HG02943 (cell line): ENCODE measurements around the gene ERGIC1.
A peak's percentile ranks its signal among the peaks of the same experiment; 100 is the strongest.
"Not testable (repeated sequence)": the region's sequence is repeated elsewhere in the genome, so short reads cannot be mapped to it uniquely, and the experiment has no call there.

ENCODE experiments used
- ATAC-seq: cut with Tn5 transposase; IDR thresholded peaks from one replicate; pipeline ENCODE4 v1.9.1; 2021; ENCODE audit warnings: mild to moderate bottlenecking, low read depth, moderate library complexity; ENCODE audit not compliant: unreplicated experiment

The ERGIC1 gene

DNA sequence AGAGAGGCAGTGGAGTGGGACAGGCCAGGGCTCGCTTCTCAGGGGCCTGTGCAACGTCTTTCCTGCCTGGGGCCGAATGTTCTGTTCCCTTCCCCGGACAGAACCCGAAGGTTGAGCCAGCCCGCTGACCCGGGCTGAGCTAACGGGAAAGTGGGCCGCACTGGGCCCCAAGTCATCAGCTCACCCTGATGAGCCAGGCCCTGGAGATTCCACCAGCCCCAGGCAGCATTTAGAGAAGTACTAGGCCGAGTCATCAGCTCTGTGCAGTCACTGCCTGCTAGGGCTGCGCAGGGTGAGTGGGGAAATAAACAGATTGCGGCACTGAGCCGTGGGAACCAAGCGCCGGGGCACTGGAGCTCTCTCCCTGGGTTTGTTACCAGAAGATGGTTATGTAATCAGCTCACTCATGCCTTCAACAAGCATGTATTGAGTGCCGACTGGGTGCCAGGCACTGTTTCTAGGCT is 33.9 kb upstream of the ERGIC1 start:
- ATAC-seq: no peak

DNA sequence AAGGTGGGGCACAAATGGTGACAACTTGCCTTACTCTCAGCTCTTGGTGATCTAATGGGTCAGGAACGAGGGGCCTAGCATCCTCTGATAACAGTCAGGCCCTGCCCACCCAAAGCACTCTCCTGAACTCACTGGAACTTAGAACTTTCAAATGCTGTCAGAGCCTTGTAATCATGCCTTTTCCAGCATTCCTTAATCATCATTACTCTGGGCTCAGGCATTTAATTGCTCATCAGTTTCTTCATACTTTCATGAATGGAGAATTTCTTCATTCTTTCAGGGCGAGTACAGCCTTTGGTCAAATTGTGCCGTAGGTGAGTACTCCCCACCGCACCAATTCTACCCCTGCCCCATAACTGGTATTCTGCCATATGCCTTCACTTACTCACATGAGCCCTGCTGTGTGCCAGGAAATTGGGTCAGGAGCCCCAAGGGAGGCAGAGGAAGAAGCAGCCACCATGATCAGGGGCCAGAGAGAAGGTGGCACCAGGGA is 32.8 kb upstream of the ERGIC1 start:
- no peak for ATAC-seq

DNA sequence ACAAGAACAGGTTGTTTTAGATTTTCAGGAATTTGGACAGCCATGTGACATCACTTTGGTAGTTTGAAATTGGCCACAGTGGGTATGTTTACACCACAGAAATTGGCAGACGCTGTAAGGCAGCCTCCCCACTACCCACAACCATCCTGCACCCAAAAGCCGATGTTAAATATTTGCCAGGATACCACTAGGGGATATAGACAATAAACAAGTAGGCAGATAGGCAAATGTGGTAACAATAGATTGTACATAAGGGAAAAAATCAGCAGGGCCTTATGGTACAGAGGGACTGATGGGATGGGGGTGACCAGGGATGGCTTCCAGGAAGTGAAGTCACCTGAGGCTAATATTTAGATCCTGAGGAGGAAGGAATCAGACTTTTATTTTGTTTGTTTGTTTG is 31.9 kb upstream of the ERGIC1 start:
- no peak for ATAC-seq

DNA sequence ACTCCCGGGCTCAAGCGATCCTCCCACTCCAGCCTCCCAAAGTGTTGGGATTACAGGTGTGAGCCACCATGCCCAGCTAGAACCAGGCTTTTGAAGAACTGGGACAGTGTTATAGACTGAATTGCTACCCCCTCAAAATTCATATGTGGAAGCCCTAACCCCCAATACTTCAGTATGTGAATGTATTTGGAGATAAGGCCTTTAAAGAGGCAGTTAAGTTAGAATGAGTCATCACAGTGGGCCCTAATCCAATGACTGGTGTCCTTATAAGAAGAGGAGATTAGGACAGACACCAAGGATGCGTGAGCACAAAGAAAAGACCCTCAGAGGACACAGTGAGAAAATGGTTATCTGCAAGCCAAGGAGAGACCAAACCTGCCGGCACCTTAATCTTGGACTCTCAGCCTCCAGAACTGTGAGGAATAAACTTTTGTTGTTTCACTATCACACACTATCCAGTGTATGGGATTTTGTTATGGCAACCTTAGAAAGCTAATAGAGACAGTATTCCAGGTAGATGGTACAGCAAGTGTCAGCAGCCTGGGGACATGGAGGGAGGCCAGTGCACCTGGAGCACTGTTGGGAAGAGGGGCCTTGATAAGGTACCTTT is 31.4 kb upstream of the ERGIC1 start:
- ATAC-seq: no peak

DNA sequence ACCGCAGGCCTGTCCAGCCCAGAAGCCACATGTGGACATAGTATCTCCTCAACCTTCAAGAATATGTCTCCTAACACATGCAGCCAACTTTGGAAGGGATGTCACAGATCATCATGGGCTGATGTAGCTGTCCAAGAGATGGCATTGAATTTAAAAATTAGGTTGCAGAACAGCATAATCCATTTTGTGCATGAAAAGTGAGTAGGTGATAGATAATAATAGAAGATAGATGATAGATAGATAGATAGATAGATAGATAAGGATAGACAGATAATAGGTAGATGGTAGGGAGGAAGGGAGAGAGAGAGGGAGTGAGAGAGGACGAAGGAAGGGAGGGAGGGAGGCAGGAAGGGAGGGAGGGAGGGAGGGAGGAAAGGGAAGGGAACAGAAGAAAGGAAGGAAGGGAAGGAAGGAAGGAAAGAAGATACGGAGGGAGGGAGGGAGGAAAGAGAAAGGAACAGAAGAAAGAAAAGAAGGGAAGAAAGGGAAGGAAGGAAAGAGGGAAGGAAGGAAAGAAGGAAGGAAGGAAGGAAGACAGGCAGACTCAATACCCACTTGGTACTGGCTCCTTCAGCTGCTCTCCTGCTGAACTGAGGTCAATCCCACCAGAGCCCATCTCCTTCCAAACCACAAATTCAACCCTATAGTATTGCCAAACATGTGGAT is 28.9 kb upstream of the ERGIC1 start:
- ATAC-seq: no peak

DNA sequence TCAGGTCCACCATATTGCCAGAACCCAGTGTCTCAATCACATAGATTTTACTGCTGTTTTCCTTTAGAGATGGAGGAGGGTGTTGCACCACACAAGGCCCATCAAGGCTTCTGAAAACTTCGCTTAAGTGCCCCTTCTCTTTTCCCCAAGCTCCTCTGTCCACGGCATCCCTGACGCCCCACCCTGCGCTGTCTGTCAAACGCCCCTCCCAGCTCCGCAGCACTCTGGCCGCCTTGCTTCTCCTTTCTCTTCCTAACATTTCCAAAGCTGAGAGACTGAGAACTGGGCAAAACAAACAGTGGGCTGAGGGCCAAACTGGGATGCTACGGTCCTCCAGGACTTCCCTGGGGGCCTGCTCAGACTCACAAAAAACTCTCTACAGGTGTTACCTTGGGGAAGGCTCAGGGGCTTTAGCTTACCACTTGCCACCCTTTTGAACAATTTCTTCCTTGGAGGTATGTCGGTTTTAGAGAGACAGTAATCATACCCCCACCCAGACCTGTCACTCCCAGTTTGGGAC is 28.3 kb upstream of the ERGIC1 start:
- ATAC-seq: no peak

DNA sequence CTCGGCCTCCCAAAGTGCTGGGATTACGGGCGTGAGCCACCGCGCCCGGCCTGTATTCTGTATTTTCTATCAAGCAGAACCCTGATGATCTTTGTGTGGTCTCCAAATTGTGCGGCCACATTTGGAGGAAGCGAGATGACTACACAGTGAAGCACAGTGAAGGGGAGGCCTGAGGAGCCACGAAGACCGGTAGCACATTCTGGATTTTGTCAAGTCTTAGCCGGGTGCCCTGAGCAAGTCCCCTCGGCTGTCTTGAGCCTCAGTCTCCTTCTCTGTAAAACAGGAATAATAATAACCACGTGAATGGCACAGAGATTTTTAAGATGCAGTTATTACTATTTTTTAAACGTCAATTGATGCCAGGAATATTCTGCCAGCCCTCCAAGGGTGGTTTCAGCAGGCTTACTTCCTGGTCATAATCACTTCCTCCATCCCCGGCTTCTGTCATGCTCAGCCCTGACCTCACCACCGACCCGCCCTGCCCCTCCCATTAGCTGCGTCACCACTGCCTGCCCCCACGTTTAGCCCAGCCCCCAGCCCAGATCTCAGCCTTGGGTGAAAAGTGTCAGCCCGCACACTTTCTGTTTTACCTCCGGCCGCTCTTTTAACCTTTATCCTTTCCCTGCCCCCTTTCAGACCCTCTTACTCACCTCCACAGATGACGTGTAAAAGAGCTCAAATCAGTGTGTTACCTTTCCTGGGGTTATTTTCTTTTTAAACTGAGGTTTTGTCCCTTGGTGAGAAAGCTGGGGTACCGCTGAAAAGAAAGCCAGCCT is 27.0 kb upstream of the ERGIC1 start:
- ATAC-seq: peak; percentile 89

DNA sequence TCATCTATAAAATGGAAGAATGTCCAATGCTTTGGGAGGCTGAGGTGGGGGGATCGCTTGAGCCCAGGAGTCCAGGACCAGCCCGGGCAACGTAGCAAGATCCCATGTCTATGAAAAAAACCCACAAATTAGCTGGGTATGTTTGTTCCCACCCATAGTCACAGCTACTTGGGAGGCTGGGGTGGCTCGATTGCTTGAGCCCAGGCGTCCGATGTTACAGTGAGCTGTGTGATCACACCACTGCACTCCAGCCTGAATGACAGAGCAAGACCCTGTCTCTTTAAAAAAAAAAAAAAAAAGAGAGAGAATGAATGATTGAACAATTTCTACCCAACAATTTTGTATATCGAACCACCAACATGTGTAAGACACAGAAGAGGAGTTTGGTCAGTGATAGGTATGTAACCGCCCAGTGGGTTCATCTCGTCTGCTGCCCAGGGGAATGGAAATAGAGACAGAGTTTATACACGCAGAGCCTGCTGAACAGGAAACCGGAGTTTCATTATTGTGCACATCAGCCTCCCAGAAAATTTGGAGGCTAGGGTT is 26.2 kb upstream of the ERGIC1 start:
- no peak for ATAC-seq

DNA sequence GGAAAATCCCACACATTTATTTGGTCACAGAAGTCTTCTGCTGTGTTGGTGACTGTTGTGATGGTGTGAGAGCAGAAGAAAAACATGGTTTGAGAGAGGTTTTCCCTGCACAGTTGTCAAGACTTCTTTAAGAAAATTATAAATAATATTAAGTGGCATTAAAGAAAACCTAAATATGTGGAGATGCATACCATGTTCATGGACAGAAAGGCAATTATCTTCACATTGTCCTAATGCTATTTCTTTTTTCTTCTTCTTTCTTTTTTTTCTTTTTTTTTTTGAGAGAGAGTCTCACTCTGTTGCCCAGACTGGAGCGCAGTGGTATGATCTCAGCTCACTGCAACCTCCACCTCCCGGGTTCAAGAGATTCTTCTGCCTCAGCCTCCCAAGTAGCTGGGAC is 24.3 kb upstream of the ERGIC1 start:
- no peak for ATAC-seq

DNA sequence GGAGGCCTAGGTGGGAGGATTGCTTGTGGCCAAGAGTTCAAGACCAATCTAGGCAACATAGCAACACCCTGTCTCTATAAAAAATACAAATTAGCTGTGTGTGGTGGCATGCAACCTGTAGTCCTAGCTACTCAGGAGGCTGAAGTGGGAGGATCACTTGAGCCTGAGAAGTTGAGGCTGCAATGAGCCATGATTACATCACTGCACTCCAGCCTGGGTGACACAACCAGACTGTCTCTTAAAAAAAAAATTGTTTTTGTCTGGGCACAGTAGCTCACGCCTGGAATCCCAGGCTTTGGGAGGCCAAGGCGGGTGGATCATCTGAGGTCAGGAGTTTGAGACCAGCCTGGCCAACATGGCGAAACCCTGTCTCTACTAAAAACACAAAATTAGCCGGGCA is 23.1 kb upstream of the ERGIC1 start:
- ATAC-seq: not testable (repeated sequence)

DNA sequence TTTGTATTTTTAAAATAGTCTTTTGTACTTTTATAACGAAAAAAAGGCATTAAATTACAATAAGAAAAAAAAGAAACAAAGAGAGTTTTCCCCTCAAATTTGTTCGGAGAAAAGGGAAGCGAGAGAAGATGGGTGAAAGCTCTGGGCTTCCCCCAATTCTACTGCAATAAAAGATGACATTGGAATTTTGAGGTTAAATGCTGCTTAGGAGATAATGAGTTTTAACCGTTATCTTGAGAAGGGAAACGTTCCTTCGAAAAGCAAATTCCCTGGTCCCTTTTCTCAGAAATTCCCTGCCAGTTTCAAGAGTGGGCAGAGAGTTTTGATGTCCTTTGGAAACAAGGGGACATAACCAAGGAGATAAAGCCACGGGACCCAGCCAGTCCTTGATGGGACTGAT is 18.4 kb upstream of the ERGIC1 start:
- no peak for ATAC-seq

DNA sequence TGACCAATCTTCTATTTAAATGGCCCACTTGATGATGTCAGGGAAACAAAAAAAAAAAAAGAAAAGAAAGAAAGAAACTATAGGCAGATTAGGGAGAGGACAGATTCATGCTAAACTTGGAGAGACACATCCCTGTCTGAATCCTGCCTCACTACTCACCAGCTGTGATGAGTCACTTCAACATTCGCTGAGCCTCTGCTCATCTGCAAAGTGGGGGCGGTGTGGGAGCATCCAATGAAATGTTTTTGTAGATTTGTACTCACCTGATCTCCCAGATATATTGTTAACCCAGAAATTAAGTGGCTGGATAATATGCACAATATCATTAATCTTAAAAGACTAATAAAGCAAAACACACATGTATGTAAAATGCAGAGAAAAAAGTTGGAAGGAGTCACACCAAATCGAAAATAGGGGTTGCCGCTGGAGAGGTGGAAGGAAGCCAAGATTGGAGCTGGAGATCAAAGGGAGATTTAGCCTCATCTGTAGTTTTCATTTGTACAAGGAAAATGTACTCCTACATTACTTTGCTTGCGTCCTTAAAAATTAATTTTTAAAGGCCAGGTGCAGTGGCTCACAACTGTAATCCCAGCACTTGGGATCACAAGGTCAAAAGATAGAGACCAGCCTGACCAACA is 17.0 kb upstream of the ERGIC1 start:
- ATAC-seq: no peak

DNA sequence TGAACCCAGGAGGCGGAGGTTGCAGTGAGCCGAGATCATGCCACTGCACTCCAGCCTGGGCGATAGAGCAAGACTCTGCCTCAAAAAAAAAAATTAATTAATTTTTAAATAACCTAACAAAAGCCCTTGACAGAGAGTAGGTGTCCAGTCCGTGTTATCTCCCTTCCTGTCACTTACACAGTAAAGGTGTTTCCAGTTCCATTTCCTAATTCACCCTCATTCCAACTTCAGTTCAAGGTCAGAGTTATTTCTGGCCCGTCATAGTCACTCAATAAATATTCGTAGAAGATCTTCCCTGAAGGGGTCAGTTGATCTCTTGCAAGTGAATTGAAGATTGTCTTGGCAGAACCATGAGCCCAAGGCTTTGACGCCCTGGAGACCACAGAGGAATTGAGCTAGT is 16.4 kb upstream of the ERGIC1 start:
- no peak for ATAC-seq

DNA sequence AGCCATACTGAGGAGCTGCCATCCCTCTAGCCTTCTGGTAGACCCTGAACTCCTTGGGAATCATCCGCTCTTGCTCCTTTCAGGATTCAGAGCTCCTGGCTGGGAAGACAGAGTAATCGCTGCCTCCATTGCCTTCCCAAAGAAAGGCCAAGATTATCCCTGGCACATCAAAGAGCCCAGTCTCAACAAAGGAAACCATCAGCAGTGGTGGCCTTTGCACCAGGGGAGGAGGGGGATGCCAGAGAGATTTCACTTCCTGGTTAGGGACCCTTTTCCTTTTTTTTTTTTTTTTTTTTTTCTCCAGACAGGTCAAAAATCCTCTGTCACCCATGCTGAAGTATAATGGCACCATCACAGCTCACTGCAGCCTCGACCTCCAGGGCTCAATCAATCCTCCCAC is 16.0 kb upstream of the ERGIC1 start:
- ATAC-seq: no peak

DNA sequence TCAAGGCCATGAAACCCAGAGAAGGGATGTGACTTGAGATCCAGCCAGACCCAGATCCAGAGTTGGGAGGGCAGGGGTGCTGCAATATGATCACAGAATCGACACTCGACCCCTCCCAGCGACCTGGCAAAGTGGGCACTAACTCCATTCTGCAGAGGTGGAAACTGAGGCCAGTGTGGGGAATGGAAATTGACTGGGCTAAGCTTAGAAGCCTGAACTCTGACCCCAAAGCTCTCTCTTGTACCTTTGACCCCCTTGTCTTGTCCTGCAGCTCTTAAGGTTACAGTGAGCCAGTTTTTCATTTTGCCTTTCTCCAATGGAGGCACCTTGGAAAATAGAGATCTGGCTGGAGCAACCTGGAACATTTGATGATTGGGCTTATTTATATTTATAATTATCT is 14.5 kb upstream of the ERGIC1 start:
- ATAC-seq: no peak

DNA sequence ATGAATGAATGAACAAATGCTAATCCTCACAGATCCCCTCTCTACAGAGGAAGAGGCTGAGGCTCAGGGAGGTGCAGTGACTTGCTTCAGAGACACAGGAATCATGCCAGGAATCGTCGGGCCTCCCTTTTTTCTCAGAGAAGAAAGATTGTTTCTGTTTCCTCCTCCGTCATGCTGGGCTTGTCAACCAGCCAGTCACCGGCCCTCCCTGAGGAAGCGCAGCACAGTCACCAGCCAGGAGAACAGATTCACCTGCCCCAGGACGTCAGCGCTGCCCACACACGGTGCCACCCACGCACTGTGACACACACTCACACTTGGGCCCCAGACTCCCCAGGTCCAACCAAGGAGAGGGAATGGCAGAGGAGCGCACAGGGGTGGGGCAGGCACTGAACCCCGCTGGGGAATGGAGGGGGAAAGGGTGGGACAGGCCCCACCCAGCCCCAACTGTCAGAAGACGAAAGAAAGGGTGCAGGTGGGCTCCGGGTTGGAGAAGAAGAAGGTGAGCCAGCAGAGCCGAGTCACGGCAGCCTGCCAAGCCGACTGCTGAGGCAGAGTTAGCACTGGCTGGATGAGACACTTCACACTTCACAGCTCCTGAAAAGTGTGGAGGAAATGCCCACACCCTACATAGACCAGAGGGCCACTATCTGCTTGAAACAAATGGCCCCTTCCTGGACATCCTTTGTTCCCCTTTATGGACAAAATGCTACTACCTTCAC is 13.8 kb upstream of the ERGIC1 start:
- no peak for ATAC-seq

DNA sequence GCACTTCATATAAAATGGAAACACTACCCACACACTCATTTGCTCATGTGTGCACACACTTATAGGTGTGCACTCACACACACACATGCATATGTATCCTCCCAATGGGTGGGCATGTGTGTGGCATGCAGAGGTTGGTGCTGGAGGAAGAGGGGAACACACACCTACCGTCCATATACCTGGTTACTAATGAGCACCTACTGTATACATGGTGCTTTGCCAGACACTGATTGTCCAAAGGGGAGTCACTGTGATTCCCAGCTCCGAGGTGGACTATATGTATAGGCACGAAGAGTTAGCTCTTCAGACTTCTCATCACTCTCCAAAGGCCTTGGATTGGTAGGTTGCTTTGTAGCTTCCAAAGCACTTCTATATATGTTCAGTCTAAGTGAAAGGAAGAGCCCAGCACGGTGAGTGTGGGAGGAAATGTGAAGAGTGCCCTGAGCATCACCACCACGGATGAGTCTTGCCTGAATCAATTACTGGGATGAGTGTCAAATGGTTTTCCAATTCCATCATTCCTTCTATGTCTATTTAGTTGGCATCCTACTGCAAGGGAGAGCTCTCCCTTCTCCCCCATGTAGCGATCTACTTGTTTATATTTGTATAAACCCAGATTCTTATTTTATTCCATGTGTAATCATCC is 12.6 kb upstream of the ERGIC1 start:
- ATAC-seq: no peak

DNA sequence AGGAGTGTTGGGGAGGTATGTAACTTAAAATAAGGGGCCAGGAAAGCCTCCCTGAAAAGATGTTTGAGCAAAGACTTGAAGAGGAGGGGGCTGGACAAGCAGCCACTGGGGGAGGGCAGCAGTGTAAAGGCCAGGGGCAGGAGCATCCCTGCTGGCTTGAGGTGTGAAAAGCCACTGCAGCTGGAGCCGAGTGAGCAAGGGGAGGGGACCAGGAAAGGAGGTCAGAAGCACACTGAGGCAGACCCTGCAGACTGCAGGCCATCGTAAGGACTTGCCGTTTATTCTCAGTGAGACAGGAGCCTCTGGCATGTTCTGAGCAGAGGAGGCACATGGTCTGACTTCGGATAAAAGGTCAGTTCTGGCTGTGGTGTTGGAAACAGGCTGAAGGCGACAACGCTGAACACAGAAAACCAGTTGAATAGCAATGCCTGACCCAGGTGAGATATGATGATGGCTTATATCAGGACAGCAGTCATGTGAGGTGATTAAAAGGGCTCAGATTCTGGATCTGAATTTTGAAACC is 10.2 kb upstream of the ERGIC1 start:
- no peak for ATAC-seq

DNA sequence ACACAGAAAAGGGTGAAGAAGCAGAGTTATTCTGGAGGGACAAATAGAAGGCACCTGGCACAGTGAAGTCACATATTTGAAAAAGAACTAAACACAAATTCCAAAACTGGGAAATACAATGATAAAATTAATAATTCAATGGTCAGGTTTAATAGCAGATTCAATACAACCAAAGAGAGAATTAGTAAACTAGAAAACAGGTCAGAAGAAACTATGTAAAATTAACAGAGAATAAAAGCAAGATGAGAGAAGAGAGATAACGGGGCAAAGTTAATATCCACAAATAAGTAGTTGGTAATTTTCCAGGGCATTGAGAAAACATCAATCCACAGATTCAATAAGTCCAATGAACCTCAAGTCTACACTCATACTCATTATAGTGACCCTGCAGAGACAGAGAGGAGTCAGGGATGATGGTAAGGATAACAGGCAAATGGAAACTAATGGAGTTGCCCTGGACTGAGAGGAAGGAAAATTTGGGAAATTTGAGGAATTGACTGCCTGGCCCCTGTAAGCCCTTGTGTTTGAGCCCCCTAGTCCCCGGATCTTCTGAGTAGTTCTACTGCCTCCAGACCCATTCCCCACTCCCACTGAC is 8.3 kb upstream of the ERGIC1 start:
- no peak for ATAC-seq
